Measurements from ENCODE around the gene FREM2.

FREM2 gene

GRCh38 chr13:38804061-38804460 lies 117.2 kb downstream of the FREM2 start:
- Histone ChIP-seq H2AFZ (ENCODE audit: low read depth, low read length, severe bottlenecking) (no peak overlapping the region), H3K9ac (ENCODE audit: low read length) (no peak overlapping the region), H3K27me3 (ENCODE audit: low read length) (no peaks in the 10 kb centered on the region), H3K9me3 (ENCODE audit: insufficient read depth, low read length) (no peaks in the 10 kb centered on the region), H3K36me3 (ENCODE audit: low read length) (no peaks in the 10 kb centered on the region), H3K4me3 (ENCODE audit: insufficient read depth, low read length, poor library complexity, severe bottlenecking) (no peak overlapping the region), H3K4me2 (ENCODE audit: low read depth, low read length, poor library complexity, severe bottlenecking) (no peak overlapping the region), H3F3A (ENCODE audit: insufficient read depth) (no peaks in the 10 kb centered on the region), H3K9me2 (replicated peaks; ENCODE audit: insufficient read depth, low read length) (no peaks in the 10 kb centered on the region), H3K79me2 (ENCODE audit: insufficient read depth, low read length) (no peaks in the 10 kb centered on the region), H3K27ac (ENCODE audit: low read depth, low read length) (no peak overlapping the region), H4K20me1 (ENCODE audit: low read depth, low read length) (no peaks in the 10 kb centered on the region)
- TF ChIP-seq CTCF (IDR thresholded peaks at IDR 0.05; ENCODE audit: insufficient read depth, low read length, poor library complexity, severe bottlenecking) = no peak
- no peak for TF ChIP-seq EZH2phosphoT487 (conservative IDR thresholded peaks at IDR 0.05; ENCODE audit: low read length)

DNA sequence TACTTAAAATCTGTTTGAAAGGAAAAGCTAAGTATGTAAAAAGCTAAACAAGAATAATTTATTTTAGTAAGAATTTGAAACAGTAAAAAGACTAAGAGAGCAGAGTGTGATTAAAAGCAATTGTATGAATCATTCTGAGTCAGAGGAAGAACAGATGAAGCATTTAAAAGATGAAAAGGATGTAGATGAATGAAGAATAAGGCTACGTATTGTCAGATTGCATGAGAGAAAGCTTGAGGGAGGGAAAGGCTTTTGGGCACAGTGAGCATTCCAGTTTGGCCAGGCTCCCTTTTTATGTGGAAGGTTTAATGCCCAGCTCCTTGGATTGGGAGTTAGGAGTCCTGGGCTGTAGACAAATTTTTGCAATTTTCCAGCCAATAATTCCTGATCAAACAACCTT lies 117.7 kb downstream of the FREM2 start:
- no peaks in the 10 kb centered on the region for H4K20me1 ChIP-seq (ENCODE audit: low read depth, low read length)

DNA sequence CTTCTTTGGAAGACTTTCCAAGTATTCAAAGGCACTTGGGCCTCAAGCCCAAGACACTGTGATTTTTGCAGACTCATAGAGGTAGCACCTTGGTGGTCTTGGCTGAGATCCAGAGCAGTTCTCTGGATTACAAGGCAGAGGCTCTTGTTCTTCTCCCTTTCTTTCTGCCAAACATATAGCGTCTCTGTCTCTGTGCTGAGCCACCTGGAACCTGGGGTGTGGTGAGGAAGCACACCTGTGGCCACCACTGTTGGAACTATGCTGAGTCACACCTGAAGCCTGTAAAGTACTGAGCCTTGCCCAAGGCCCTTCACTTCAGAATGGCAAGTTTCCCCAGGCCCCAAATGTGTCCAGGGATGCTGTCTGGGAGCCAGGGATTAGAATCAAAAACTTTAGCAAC lies 127.5 kb downstream of the FREM2 start:
- Histone ChIP-seq H3K36me3 (ENCODE audit: low read length) (no peaks in the 10 kb centered on the region), H3K9ac (ENCODE audit: low read length) (no peak overlapping the region), H4K20me1 (ENCODE audit: low read depth, low read length) (no peaks in the 10 kb centered on the region), H3K9me2 (replicated peaks; ENCODE audit: insufficient read depth, low read length) (no peaks in the 10 kb centered on the region), H3K79me2 (ENCODE audit: insufficient read depth, low read length) (no peaks in the 10 kb centered on the region), H3K4me2 (ENCODE audit: low read depth, low read length, poor library complexity, severe bottlenecking) (no peak overlapping the region), H3K27ac (ENCODE audit: low read depth, low read length) (no peak overlapping the region), H2AFZ (ENCODE audit: low read depth, low read length, severe bottlenecking) (no peak overlapping the region), H3K4me3 (ENCODE audit: insufficient read depth, low read length, poor library complexity, severe bottlenecking) (no peak overlapping the region), H3K27me3 (ENCODE audit: low read length) (no peaks in the 10 kb centered on the region), H3K9me3 (ENCODE audit: insufficient read depth, low read length) (peaks cover 5% of the 10 kb centered on the region; the same call in 1 of the 2 replicates), H3F3A (ENCODE audit: insufficient read depth) (no peaks in the 10 kb centered on the region)
- no peak for TF ChIP-seq EZH2phosphoT487 (conservative IDR thresholded peaks at IDR 0.05; ENCODE audit: low read length)
- no peak for TF ChIP-seq CTCF (IDR thresholded peaks at IDR 0.05; ENCODE audit: insufficient read depth, low read length, poor library complexity, severe bottlenecking)

More for the DNA sequence above, 117.7 kb downstream of the FREM2 start:
- Histone ChIP-seq H3K4me2 (ENCODE audit: low read depth, low read length, poor library complexity, severe bottlenecking) (no peak overlapping the region), H3K9me2 (replicated peaks; ENCODE audit: insufficient read depth, low read length) (no peaks in the 10 kb centered on the region), H3K9me3 (ENCODE audit: insufficient read depth, low read length) (peaks cover 2% of the 10 kb centered on the region; the same call in 1 of the 2 replicates), H3K4me3 (ENCODE audit: insufficient read depth, low read length, poor library complexity, severe bottlenecking) (no peak overlapping the region), H3K36me3 (ENCODE audit: low read length) (no peaks in the 10 kb centered on the region), H3K27ac (ENCODE audit: low read depth, low read length) (no peak overlapping the region), H3K9ac (ENCODE audit: low read length) (no peak overlapping the region), H3K27me3 (ENCODE audit: low read length) (no peaks in the 10 kb centered on the region), H3K79me2 (ENCODE audit: insufficient read depth, low read length) (no peaks in the 10 kb centered on the region), H3F3A (ENCODE audit: insufficient read depth) (no peaks in the 10 kb centered on the region), H2AFZ (ENCODE audit: low read depth, low read length, severe bottlenecking) (no peak overlapping the region)
- TF ChIP-seq CTCF (IDR thresholded peaks at IDR 0.05; ENCODE audit: insufficient read depth, low read length, poor library complexity, severe bottlenecking) (no peak), EZH2phosphoT487 (conservative IDR thresholded peaks at IDR 0.05; ENCODE audit: low read length) (no peak)
